ENCODE results near the gene RAB38.

RAB38 gene
- total RNA-seq = 0 to 0.98 reads per million in 2 donors

DNA sequence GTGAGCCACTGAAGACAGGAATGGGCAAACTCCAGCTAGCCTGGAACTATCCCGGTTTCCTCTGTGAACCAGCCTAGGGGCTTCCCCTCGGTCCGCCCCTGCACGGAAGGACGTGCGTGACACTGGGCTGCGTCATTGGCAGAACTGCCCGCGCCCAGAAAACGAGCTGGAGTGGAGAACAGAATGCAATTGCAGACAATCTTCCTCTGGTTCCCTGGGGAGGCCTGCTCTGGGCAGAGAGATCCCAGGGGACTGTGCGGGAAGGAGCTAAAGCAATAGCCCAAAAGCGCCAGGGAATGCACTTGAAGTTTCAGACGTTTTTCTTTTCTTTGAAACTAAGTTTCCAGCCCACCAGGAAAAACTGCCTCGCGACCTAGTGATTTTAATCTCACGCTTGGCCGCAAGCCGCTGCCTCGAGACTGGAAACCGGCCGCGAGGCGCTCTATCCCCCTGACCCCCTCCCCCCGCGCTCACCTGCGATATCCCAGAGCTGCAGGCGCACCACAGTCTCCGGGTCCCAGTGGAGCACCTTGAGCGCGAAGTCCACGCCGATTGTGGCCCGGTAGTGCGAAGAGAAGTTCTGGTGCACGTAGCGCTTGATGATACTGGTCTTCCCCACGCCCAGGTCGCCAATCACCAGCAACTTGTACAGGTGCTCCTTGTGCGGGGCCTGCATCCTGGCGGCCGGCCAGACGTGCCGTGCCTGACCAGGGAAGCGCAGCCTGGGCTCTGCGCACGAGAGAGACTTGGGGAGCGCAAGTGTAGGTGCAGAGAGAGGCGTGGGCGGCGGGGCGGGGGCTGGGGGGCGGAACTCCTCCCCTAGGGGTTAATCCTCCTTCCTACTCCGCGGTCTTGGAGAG lies at the start of gene RAB38:
RAB38 (minus strand) TSS at position 735 of the 860 bp plus-strand sequence; CDS start at position 676, 59 bp downstream.
- no peak for DNase-seq

DNA sequence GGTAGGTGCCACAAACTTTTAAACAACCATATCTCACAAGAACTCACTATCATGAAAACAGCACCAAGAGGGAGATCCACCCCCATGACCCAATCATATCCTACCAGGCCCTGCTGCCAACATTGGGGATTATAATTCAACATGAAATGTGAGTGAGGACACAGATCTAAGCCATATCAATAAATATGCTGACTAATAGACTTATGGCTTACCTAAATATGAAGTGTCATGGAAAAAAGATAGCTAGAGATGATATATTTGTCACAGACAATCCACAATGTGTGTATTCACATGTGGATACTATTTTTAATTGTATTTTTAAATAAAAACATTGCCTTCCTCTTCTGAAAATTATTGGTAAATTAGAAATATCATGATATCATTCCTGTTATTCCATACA lies 38.2 kb upstream of the RAB38 start:
- no peak for DNase-seq

DNA sequence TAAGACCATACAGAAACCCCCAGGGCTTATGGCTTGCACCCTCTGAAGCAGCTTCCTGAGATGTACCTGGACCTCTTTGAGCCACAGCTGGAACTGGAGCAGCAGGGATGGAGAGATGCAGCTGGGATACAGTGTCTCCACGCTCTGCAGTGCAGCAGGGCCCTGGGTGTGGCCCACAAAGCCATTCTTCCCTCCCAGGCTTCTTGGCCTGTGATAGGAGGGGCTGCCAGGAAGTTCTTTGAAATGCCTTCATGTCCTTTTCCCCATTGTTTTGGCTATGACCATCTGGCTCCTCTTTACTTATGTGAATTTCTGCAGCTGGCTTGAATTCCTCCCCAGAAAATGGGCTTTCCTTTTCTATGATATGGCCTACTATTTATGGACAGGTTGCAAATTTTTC lies 37.1 kb upstream of the RAB38 start:
- DNase-seq = no peak

DNA sequence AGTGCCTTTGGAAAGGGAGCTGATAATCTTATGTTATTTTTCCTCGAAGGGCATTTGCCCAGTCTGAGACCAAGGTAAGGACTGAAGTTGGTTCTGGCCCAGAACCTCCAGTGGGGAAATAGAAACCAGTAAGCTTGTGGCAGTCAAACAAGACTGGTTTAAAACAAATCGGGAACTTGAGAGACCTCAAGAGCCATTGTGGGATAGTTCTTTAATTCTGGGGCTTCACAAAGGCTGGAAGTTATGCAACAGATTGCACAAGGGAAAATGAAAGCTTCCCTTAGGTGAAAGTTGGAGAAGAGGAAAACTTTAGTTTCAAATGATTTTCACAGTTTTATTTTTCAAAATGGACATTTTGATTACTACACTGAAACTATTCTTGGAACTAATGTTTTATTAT lies 33.5 kb upstream of the RAB38 start:
- DNase-seq = no peak

DNA sequence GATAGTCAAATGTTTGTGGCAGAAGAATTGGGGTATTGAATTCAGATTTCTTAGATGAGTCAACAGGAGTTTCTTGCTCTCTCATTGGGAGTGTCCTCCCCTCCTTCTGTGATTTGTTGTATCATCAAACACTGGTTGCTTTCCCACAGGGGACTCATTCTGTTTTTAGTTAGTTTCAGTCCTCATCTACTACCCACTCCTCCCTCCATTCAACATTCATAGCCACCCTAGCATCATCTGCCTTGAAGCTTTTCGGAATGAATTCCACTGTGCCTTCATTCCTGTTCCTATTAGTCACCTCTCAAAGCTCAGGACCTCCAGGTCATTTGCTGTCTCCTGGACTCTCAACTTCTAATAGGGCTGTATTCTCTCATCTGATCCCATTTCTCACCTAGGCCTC lies 31.5 kb upstream of the RAB38 start:
- DNase-seq = no peak

DNA sequence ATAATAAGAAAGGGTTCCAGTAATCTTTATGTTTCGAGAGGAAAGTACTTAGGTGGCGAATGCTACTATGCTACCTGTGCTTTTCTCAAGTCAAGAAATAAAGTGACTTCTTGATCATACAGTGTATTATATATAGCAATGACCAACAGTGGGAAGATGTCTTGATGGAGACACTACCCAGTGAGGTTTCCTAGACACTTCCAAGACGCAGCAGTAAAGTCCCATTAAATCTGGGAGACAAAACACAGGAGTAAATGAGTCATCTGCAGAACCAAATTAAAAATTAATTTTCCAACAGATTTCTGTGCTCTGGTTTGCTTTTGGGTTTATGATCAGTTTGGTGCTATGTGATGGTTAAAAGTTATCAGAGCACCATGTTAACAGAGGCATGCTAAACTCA lies 29.1 kb upstream of the RAB38 start:
- DNase-seq = no peak

DNA sequence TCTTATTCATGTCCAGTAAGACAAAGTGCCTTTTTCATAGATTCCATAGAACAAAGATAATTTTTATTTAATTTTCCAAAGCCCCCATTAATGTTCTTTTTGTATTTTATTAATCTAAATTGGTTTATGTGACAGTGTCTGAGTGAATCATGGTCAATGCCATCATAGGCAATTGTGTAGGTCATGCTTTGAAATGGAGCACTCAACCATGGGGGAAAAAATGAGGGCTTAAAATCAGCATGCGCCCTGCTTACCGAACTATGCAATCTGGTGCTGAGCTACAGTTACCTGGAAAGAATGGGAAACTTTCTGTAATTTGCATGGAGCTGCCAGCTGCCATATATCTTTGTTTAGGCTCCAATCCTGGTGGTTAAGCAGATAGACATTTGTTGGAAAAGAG lies 28.4 kb upstream of the RAB38 start:
- DNase-seq = no peak

DNA sequence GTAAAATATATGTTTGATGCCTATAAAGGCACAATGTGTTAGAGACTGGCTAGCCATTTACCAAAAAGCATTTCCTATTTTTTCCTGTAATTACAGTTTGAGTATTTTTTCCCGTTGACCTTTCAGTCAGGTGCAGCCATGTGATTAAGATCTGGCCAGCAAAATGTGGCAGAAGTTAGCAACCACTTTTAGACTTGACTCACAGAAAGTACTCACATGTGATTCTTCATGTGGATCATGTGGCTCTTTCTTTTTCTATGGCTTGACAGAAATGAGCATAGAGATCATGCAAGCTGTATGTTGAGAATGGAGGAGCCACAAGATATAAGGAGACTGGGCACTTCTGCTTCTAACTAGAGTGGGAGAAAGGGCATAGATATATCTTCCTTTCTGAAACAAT lies 27.3 kb upstream of the RAB38 start:
- no peak for DNase-seq

DNA sequence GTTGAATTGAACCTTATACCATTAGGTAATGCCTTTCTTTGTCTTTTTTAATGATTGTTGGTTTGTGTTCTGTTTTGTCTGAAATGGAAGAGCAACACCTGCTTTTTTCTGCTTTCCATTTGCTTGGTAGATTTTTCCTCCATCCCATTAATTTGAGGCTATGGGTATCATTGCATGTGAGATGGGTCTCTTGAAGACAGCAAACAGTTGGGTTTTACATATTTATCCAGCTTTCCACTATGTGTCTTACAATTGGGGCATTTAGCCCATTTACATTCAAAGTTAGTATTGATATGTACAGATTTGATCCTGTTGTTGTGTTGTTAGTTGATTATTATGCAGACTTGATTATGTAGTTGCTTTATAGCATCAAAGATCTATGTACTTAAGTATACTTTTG lies 21.1 kb upstream of the RAB38 start:
- DNase-seq = no peak

DNA sequence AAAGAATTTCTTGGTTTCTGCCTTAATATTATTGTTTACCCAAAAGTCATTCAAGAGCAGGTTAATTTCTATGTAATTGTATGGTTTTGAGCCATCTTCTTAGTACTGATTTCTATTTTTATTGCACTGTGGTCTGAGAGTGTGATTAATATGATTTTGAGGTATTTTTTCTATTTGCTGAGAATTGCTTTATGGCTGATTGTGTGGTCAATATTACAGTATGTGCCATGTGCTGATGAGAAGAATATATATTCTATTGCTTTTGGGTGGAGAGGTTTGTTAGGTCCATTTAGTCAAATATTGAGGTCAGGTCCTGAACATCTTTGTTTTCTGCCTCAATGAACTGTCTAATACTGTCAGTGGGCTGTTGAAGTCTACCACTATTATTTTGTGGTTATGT lies 20.7 kb upstream of the RAB38 start:
- DNase-seq = no peak

DNA sequence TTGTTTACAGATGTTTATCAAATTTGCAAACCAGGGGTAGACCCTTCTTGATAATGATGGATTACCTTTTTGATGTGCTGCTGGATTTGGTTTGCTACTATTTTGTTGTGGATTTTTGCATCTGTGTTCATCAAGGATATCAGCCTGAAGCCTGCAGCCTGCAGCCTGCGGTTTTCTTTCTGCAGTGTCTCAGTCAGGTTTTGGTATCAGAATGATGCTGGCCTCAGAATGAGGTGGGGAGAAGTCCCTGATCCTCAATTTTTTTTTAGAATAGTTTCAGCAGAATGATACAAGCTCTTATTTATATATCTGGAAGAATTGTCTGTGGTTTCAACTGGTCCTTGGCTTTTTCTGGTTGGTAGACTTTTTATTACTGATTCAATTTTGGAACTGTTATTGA lies 19.7 kb upstream of the RAB38 start:
- no peak for DNase-seq

DNA sequence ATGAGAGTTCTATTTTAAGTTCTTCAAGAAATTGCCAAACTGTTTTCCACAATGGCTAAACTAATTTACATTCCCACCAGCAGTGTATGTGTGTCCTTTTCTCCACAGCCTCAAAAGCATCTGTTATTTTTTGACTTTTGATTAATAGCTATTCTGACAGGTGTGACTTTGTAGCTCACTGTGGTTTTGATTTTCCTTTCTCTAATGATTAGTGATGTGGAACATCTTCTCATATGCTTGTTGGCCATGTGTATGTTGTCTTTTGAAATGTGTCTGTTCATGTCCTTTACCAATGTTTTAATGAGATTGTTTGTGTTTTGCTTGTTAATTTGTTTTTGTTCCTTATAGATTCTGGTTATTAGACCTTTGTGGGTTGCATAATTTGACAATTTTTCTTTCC lies 18.0 kb upstream of the RAB38 start:
- no peak for DNase-seq

DNA sequence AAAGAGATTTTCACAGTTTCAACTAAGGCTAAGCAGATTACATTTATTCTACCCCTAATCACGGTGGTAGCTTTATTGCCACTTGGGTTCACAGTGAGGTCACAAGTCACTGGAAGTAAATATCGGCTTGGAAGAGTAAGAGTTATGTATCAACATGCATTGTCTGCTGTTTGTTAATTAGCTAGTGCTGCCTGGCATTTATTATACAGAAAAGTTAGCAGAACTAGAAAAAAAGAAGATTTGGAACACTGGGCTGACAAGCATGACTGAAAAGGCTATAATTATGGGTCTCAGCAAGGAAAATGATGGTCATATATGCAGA lies 13.7 kb upstream of the RAB38 start:
- no peak for DNase-seq

DNA sequence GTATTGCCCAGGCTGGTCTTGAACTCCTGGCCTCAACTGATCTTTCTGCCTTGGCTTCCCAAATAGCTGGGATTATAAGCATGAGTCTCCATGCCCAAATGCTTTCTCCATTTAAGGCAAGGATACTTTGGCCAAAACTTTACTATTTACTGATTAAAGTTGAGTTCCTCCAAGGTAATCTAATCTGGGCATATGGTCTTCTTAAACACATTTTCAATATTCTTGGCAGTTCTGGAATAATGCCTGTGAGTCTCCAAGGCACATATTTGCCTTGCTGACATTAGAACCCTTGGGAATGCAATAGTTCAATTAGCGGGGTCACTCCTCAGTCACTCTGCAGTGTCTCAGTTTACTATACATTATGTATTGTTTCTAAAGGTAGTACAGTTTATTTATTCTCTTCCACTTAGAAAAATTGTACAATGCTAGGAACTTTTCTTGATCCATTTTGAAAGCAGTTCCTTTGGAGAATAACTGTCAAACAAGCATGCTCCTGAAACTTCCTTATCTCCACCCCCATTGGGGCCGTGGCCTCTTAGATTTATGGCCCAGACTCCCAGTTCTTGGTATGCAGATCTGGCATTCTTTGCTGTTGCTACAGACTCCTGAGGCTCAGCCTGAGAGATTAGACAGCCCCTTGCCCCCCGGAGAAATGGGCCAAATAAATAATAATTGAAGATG lies 13.1 kb upstream of the RAB38 start:
- no peak for DNase-seq

DNA sequence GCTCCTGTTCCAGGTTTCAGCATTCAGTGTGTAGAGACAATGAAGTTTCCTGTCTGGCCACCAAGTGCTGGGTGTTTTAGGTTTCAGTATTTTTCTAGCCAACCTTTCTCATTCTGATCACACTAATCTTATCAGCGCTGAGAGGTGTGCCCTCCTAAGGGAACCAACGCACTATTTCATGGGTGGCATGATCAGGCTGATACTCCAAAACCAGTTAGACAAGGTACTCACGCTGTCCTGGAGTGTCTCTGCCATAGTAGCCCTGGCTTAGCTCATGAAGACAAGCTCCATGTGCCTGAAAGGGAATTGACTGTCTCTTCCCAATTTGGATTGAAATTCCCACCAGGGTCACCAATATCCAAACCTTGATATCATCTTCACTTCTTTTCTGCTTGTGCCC lies 8.0 kb upstream of the RAB38 start:
- no peak for DNase-seq

DNA sequence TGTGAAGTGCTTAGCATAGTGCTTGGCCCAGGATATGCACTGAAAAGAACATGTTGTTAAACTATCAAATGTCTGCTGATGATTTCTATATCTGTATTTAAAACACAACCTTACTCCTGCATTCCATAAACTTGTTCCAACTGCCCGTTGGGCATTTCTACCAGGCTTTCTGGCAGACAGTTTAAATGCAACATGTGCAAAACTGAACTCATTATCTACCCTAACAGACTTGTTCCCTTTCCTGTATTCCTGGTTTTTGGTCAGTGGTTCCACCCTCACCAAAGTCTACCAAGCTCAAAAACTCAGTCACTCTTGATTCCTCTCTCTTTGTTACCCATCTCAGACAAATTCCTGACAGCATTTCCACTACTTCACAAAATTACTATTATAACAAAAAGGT lies 6.5 kb upstream of the RAB38 start:
- DNase-seq = no peak

DNA sequence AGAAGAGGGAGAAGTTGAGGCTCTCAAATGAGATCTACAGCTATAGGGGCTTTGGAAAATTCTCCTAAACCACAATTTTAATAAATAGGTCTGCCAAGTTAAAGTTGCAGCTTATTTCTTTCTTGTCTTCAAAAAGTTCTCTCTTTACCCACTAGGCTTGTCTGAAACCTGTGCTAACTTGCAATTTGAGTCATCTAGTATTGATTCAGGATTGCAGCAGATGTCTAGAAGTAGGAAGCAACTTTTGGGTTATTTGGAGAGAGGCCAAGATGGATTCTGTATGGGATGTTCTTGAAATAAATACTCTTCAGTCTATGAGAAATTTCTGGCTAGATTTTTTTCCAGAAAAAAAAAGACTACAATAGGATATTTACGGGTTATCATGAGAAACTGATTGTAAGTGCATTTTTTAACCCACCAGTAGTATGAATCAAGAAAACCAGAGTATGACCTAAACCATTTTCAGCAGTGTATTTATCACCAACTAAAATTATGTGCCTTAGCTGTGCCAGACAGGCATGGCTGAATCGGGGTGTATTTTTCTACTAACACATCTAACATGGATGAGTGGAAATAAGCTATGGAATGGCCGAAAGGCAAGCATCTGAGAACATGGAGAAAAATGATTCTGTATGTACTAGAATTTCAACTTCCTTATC lies 4.9 kb upstream of the RAB38 start:
- DNase-seq = no peak

DNA sequence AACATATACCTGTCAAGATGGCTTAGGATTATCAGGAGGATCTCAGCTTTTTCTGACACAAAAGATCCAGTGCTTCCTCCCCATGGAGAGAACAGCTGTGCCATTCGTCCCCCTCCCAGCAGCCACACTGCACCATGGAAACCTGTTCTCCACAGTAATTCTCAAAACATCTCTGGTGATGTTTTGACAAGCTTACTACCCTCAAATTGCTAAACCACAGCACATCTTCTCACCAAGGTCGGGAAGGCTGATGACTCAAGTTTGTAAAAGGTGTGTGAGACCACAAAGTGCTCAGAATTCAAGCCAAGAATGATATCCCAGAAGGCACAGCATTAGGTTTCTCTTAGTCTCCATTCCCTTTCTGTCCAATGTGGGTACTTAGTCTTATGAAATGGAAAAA lies 3.9 kb upstream of the RAB38 start:
- no peak for DNase-seq

DNA sequence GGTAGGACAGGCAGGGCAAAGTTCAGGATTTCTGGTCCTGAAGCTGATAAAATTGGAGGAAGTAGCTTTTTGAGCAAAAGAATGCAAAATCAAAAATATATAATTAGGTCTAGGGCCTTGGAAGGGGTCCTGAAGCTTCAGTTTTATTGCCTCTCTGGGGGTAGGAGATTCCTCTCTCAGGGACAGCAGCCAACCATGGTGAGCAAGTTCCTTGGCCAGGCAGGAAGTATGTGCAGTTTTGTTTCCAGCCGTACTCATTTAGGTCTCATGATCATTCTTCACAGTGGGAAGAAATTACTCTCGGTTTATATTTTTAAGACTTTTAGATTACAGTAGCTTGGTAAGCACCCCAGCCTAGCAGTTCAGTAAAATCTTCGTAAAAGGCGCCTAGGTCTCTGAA lies 2.9 kb upstream of the RAB38 start:
- no peak for DNase-seq

DNA sequence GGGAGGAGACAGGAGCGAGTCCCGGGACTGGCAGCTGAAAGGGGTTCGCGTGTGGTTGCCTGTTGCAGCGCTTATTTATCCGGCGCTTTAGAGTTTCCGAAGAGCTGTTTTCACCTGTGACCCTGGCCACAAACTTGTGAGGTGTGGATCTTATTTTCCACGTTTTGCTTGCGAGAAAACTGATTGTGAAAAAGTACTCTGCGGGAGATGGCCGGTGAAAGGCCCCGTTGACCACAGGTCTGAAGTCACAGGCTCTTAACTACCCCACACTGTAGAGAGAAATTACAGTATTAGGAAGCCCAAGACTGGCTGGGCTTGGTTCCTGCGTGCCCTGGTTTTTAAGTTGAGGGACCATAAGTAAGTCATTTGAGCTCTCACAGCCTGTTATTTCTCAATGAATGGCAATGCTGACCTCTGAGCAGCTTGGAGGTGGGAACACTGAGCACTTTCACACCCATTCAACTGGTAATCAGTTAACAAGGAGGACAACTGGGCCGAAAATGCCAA lies 379 bp upstream of the RAB38 start:
- DNase-seq = no peak

DNA sequence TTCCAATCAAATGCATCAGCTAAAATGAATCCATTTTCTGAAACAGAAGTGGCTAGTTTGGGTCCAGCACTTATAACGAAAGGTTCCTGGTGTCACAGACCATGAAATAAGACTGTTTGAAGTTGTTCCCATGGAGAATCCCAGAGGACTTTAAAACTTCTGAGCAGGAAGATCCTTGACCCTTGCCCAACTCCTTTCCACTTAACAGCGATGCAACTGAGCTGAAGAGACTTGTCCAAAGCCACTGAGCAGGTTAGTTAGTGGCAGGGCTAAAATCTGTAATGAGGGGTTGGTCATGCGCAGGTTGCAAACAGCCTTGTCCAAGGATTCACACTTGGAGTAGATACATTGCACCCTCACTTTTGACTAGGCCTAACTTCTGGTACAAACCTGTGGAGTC lies 1.3 kb downstream of the RAB38 start:
- no peak for DNase-seq

DNA sequence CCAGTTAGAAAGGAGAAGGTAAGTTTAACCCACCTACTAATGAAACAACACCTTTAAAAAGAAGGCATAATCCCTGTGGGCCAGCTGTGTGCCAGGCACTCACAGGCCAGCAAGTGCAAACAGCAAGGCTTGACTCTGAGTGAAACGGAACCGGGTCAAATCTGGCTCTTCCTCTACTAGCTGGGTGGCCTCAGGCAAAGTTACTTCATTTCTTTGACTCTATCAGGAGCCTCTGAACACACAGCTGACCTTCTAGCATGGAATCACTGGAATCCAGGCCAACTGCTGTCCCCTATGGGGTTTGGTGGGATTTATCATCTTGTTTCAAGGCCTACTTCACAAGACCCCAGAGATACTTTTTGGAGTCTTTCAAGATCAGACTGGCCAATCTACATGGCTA lies 3.3 kb downstream of the RAB38 start:
- no peak for DNase-seq

DNA sequence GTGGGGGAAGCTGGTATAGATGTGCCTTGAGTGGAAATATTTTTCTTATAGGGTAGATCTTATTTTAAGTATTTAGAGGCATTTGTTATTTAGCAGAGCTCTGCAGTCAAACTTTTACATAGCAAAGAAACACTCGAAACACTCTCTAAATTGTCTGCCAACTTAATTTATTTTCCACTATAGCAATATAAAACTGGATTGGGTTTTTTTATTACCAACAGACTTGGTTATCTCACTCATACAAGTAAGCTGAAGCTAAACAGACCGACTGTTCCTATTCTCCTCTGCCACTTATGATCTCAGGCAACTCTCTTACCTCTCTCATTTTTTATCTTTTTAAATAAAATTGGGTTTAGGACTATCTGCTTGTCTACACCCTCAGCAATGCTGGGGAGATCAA lies 4.6 kb downstream of the RAB38 start:
- DNase-seq = no peak

DNA sequence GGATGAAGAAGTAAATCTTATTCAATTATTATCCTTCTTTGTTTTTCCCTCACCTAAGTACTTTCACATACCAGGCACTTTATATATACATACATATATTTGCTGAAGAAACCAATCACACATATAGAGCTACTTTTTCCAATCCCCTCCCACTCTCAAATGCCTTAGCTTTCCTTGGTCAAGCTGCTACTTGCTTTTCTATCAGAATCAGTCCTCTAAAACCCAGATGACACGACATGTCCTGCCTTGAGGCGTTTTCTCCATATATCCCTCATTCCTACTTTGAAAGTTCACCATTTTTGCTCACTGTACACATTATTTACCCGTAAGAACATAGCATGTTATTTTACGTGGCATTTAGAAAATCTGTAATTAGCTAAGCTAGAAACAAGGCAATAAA lies 5.4 kb downstream of the RAB38 start:
- no peak for DNase-seq

All from T-helper 9 cell (primary cell).